ENCODE results near the gene EIF2B1.

The EIF2B1 gene

GRCh38 chr12:123571343-123571813 is 62.1 kb downstream of the EIF2B1 start:
- DNase-seq (ENCODE audit: low spot score) = peak; percentile 56

Small RNAs within 50 kb of the gene (small RNA-seq; reads per million reads assigned to genes)
- gene SNORA9B = 0.80 to 3.0 reads per million in 2 experiments

Measured in SK-N-DZ (cell line).